ENCODE measurements around the gene IER2.
"Not testable (repeated sequence)": the region's sequence is repeated elsewhere in the genome, so short reads cannot be mapped to it uniquely, and the experiment has no call there.

DNA sequence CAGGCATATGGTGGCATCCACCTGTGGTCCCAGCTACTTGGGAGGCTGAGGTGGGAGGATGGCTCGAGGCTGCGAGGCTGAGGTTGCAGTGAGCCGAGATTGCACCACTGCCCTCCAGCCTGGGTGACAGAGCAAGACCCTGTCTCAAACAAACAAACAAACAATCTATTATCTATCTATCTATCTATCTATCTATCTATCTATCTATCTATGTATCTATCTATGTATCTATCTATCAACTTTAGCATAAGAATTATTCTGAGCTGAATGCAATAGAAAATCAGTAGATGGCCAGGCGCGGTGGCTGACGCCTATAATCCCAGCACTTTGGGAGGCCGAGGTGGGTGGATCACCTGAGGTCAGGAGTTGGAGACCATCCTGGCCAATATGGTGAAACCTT, 51.9 kb downstream of the IER2 start:
- TF ChIP-seq POLR2A (IDR thresholded peaks at IDR 0.05) = not testable (repeated sequence)
- TF ChIP-seq, protein P1, sequence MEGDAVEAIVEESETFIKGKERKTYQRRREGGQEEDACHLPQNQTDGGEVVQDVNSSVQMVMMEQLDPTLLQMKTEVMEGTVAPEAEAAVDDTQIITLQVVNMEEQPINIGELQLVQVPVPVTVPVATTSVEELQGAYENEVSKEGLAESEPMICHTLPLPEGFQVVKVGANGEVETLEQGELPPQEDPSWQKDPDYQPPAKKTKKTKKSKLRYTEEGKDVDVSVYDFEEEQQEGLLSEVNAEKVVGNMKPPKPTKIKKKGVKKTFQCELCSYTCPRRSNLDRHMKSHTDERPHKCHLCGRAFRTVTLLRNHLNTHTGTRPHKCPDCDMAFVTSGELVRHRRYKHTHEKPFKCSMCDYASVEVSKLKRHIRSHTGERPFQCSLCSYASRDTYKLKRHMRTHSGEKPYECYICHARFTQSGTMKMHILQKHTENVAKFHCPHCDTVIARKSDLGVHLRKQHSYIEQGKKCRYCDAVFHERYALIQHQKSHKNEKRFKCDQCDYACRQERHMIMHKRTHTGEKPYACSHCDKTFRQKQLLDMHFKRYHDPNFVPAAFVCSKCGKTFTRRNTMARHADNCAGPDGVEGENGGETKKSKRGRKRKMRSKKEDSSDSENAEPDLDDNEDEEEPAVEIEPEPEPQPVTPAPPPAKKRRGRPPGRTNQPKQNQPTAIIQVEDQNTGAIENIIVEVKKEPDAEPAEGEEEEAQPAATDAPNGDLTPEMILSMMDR (IDR thresholded peaks at IDR 0.05) = not testable (repeated sequence)

Data from adrenal gland (tissue), 5 donors.